Liver (tissue), 3 donors: ENCODE results near the gene ZFAND2B.

Source experiments
- ATF3 ChIP-seq: IDR thresholded peaks from 2 replicates; pipeline ENCODE4 v1.6.1; 2016; ENCODE audit warnings: antibody characterized with exemption
- CTCF ChIP-seq: fragments of 150-350 bp; IDR thresholded peaks from 2 replicates; pipeline ENCODE4 v1.5.1; 2017; ENCODE audit warnings: improper control_type of control experiment, low read depth, low read length; ENCODE audit not compliant: missing input control
- EGR1 ChIP-seq, 2 donors: IDR thresholded peaks; 2 replicates each; pipeline ENCODE4 v1.6.1; 2016 to 2018; ENCODE audit warnings: antibody characterized with exemption in 2 of 2, low read depth in 2 of 2
- GABPA ChIP-seq, 2 donors: IDR thresholded peaks in 1 of 2; conservative IDR thresholded peaks in 1 of 2; 2 replicates each; pipeline ENCODE4 v1.6.1; 2016; ENCODE audit warnings: antibody characterized with exemption in 2 of 2, mild to moderate bottlenecking in 1 of 2, moderate library complexity in 1 of 2
- RAD21 ChIP-seq, 2 donors: IDR thresholded peaks; 2 replicates each; pipeline ENCODE4 v1.6.1; 2016; ENCODE audit warnings: antibody characterized with exemption in 2 of 2, mild to moderate bottlenecking in 2 of 2
- RXRA ChIP-seq, 2 donors: IDR thresholded peaks; 2 replicates each; pipeline ENCODE4 v1.6.1; 2017 to 2018; ENCODE audit warnings: antibody characterized with exemption in 2 of 2, mild to moderate bottlenecking in 1 of 2
- TAF1 ChIP-seq: conservative IDR thresholded peaks from 2 replicates; pipeline ENCODE4 v1.6.1; 2016; ENCODE audit warnings: antibody characterized with exemption, mild to moderate bottlenecking
- YY1 ChIP-seq: IDR thresholded peaks from 2 replicates; pipeline ENCODE4 v1.6.1; 2016; ENCODE audit warnings: antibody characterized with exemption, mild to moderate bottlenecking
- ZBTB33 ChIP-seq: IDR thresholded peaks from 2 replicates; pipeline ENCODE4 v1.6.1; 2016; ENCODE audit warnings: antibody characterized with exemption
- TF ChIP-seq, protein P1 (sequence below): IDR thresholded peaks from 2 replicates; pipeline ENCODE4 v1.6.1; 2016; ENCODE audit warnings: antibody characterized with exemption, mild to moderate bottlenecking
- TF ChIP-seq, protein P2 (sequence below): IDR thresholded peaks from 2 replicates; pipeline ENCODE4 v1.6.1; 2016; ENCODE audit warnings: antibody characterized with exemption
- donor health status: healthy.
- donor health status: healthy.

GRCh38 chr2:219175486-219175885, 31.1 kb upstream of the ZFAND2B start:
- TF ChIP-seq, protein P1, sequence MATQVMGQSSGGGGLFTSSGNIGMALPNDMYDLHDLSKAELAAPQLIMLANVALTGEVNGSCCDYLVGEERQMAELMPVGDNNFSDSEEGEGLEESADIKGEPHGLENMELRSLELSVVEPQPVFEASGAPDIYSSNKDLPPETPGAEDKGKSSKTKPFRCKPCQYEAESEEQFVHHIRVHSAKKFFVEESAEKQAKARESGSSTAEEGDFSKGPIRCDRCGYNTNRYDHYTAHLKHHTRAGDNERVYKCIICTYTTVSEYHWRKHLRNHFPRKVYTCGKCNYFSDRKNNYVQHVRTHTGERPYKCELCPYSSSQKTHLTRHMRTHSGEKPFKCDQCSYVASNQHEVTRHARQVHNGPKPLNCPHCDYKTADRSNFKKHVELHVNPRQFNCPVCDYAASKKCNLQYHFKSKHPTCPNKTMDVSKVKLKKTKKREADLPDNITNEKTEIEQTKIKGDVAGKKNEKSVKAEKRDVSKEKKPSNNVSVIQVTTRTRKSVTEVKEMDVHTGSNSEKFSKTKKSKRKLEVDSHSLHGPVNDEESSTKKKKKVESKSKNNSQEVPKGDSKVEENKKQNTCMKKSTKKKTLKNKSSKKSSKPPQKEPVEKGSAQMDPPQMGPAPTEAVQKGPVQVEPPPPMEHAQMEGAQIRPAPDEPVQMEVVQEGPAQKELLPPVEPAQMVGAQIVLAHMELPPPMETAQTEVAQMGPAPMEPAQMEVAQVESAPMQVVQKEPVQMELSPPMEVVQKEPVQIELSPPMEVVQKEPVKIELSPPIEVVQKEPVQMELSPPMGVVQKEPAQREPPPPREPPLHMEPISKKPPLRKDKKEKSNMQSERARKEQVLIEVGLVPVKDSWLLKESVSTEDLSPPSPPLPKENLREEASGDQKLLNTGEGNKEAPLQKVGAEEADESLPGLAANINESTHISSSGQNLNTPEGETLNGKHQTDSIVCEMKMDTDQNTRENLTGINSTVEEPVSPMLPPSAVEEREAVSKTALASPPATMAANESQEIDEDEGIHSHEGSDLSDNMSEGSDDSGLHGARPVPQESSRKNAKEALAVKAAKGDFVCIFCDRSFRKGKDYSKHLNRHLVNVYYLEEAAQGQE, result no peak
- TF ChIP-seq TAF1, result no peak
- no peak for TF ChIP-seq CTCF
- TF ChIP-seq, protein P2, sequence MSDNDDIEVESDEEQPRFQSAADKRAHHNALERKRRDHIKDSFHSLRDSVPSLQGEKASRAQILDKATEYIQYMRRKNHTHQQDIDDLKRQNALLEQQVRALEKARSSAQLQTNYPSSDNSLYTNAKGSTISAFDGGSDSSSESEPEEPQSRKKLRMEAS, result no peak
- TF ChIP-seq EGR1 (IDR thresholded peaks at IDR 0.05; ENCODE audit: low read depth in 2 of 2), result no peak
- TF ChIP-seq RXRA (IDR thresholded peaks at IDR 0.05), result no peak
- TF ChIP-seq ATF3, result no peak
- no peak for TF ChIP-seq YY1
- no peak for TF ChIP-seq RAD21 (IDR thresholded peaks at IDR 0.05)
- TF ChIP-seq ZBTB33, result no peak
- no peak for TF ChIP-seq GABPA (IDR thresholded peaks at IDR 0.05 in 1 of 2, conservative IDR thresholded peaks at IDR 0.05 in 1 of 2)
